Keratinocyte (primary cell): Measurements from ENCODE around the gene CREB5. TPM values are rescaled to one million over a fixed set of nuclear protein-coding genes. Genes with fewer than 3 reads are reported as not detected.

Source experiments
- DNase-seq: peaks from one replicate; pipeline ENCODE4 v3.0.0-alpha.2; 2011; ENCODE audit warnings: low read depth, missing footprints, low spot score
- FAIRE-seq: peaks from 2 replicates; lab custom pipeline; 2011; peaks lifted over from hg19 to GRCh38; lab: Jason Lieb, UNC
- H2AFZ ChIP-seq: 2 replicates; pipeline ENCODE4 v1.6.0; 2012; ENCODE audit warnings: low read length, control low read depth, inconsistent platforms; ENCODE audit not compliant: control insufficient read depth
- H3K27ac ChIP-seq: 2 replicates; pipeline ENCODE4 v1.5.1; 2011; ENCODE audit warnings: low read length; ENCODE audit not compliant: control insufficient read depth, insufficient read depth
- H3K27me3 ChIP-seq: 3 replicates; pipeline ENCODE4 v1.6.0; 2011; ENCODE audit warnings: low read length; ENCODE audit not compliant: control insufficient read depth, insufficient read depth; ENCODE audit errors: extremely low read depth
- H3K36me3 ChIP-seq, 2 experiments: 2 replicates in 1 of 2; 3 replicates in 1 of 2; pipeline ENCODE4 v1.5.1; 2011; ENCODE audit warnings: low read length in 2 of 2, mild to moderate bottlenecking in 1 of 2; ENCODE audit not compliant: control insufficient read depth in 2 of 2, insufficient read depth in 2 of 2; ENCODE audit errors: extremely low read depth in 1 of 2
- H3K4me1 ChIP-seq: 3 replicates; pipeline ENCODE4 v1.5.1; 2011; ENCODE audit warnings: low read length; ENCODE audit not compliant: control insufficient read depth, insufficient read depth; ENCODE audit errors: extremely low read depth
- H3K4me2 ChIP-seq: 3 replicates; pipeline ENCODE4 v1.6.0; 2011; ENCODE audit warnings: low read depth, low read length; ENCODE audit not compliant: control insufficient read depth, insufficient read depth; ENCODE audit errors: extremely low read depth
- H3K4me3 ChIP-seq, 3 experiments: fragments of 200-600 bp in 1 of 3; sonication (generic) in 1 of 3; 2 replicates in 2 of 3; 3 replicates in 1 of 3; pipeline ENCODE4 v1.5.1; 2011 to 2016; ENCODE audit warnings: low read length in 3 of 3, mild to moderate bottlenecking in 3 of 3, control low read depth in 2 of 3, inconsistent platforms in 1 of 3, low read depth in 1 of 3, mixed read lengths in 1 of 3, mixed run types in 1 of 3, moderate library complexity in 1 of 3; ENCODE audit not compliant: control insufficient read depth in 2 of 3, insufficient read depth in 2 of 3; ENCODE audit errors: extremely low read depth in 1 of 3
- H3K79me2 ChIP-seq: 2 replicates; pipeline ENCODE4 v1.6.0; 2012; ENCODE audit warnings: low read length; ENCODE audit not compliant: control insufficient read depth, insufficient read depth
- H3K9ac ChIP-seq: 3 replicates; pipeline ENCODE4 v1.6.0; 2011; ENCODE audit warnings: low read length; ENCODE audit not compliant: control insufficient read depth, insufficient read depth; ENCODE audit errors: extremely low read depth
- H3K9me1 ChIP-seq: 3 replicates; pipeline ENCODE4 v1.6.0; 2011; ENCODE audit warnings: low read length; ENCODE audit not compliant: control insufficient read depth, insufficient read depth; ENCODE audit errors: extremely low read depth
- H3K9me3 ChIP-seq: 2 replicates; pipeline ENCODE4 v1.5.1; 2012; ENCODE audit warnings: low read depth, low read length; ENCODE audit not compliant: control insufficient read depth
- H4K20me1 ChIP-seq: 3 replicates; pipeline ENCODE4 v1.6.0; 2011; ENCODE audit warnings: low read length; ENCODE audit not compliant: control insufficient read depth, insufficient read depth; ENCODE audit errors: extremely low read depth
- EZH2 ChIP-seq: IDR thresholded peaks from one replicate; pipeline ENCODE4 v1.6.1; 2012; ENCODE audit warnings: inconsistent platforms, mild to moderate bottlenecking, low read length, moderate library complexity
- dilution Hi-C: fragments of 300-500 bp; cut with MboI; formaldehyde crosslinking; loops from one replicate; pipeline ENCODE4 v1.7.0; 2020; ENCODE audit warnings: low sequenced_read_pairs; ENCODE audit not compliant: extremely low pct_ligation_motif_present
- polyA plus RNA-seq, 5 experiments: library from polyadenylated mRNA; depleted of rRNA in 3 of 5; stranded (reverse) in 3 of 5; stranded (forward) in 1 of 5; unstranded in 1 of 5; fragments of >200 nt; gene quantifications; 1 replicate in 1 of 5; 2 replicates in 3 of 5; 3 replicates in 1 of 5; pipeline versions ENCODE4 v1.2.1 to v1.2.3, GENCODE V29; 2011 to 2012; ENCODE audit warnings: missing spikeins in 2 of 5, low read depth in 1 of 5, low replicate concordance in 1 of 5
- TF ChIP-seq, protein P1 (sequence below), 3 experiments: IDR thresholded peaks in 1 of 3; conservative IDR thresholded peaks in 1 of 3; optimal IDR thresholded peaks in 1 of 3; 2 replicates in 2 of 3; 3 replicates in 1 of 3; pipeline versions ENCODE3 to v1.5.1; 2011; ENCODE audit warnings: low read length in 3 of 3, mild to moderate bottlenecking in 3 of 3, moderate library complexity in 2 of 3, control low read depth in 1 of 3, inconsistent platforms in 1 of 3; ENCODE audit not compliant: insufficient read depth in 2 of 3; ENCODE audit errors: extremely low read depth in 1 of 3

CREB5 gene
- polyA plus RNA-seq, 1 donor (not counting 4 experiments of a cell fraction or from before 2014, with no cell fraction given): 7.9 TPM

DNA sequence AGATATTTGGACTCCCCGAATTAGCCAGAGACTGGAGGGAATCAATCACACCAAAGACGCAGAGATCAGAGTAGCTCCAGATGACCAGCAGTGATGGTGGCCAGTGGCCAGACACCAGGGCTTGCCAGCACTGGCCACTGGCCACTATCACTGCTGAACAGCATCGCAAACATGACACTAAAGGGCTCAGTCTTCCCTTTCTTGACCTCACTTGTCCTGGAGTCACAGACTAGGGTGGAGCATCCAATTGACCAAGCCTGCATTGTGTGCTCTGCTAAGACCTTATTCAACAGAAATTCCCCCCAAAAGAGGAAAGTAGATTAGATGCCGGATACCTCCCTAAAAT, 234.7 kb downstream of the CREB5 start:
- no peaks in the 10 kb centered on the region for H3K79me2 ChIP-seq
- H3K27ac ChIP-seq: no peak overlapping the region
- TF ChIP-seq, protein P1, sequence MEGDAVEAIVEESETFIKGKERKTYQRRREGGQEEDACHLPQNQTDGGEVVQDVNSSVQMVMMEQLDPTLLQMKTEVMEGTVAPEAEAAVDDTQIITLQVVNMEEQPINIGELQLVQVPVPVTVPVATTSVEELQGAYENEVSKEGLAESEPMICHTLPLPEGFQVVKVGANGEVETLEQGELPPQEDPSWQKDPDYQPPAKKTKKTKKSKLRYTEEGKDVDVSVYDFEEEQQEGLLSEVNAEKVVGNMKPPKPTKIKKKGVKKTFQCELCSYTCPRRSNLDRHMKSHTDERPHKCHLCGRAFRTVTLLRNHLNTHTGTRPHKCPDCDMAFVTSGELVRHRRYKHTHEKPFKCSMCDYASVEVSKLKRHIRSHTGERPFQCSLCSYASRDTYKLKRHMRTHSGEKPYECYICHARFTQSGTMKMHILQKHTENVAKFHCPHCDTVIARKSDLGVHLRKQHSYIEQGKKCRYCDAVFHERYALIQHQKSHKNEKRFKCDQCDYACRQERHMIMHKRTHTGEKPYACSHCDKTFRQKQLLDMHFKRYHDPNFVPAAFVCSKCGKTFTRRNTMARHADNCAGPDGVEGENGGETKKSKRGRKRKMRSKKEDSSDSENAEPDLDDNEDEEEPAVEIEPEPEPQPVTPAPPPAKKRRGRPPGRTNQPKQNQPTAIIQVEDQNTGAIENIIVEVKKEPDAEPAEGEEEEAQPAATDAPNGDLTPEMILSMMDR (optimal IDR thresholded peaks at IDR 0.05 in 1 of 3, IDR thresholded peaks at IDR 0.05 in 1 of 3, conservative IDR thresholded peaks at IDR 0.05 in 1 of 3; ENCODE audit: extremely low read depth in 1 of 3, insufficient read depth in 2 of 3, low read length in 3 of 3): no peak
- TF ChIP-seq EZH2: no peak
- FAIRE-seq: no peak
- no peak overlapping the region for H3K9ac ChIP-seq
- no peak overlapping the region for H2AFZ ChIP-seq
- H3K36me3 ChIP-seq: no peaks in the 10 kb centered on the region
- H3K4me3 ChIP-seq: no peak overlapping the region
- no peak for DNase-seq
- no peaks in the 10 kb centered on the region for H3K9me3 ChIP-seq
- no peaks in the 10 kb centered on the region for H3K9me1 ChIP-seq
- H3K4me2 ChIP-seq: no peak overlapping the region
- H3K27me3 ChIP-seq: no peaks in the 10 kb centered on the region
- dilution Hi-C loops: no loop called here
- H4K20me1 ChIP-seq: no peaks in the 10 kb centered on the region
- H3K4me1 ChIP-seq: no peaks in the 10 kb centered on the region

DNA sequence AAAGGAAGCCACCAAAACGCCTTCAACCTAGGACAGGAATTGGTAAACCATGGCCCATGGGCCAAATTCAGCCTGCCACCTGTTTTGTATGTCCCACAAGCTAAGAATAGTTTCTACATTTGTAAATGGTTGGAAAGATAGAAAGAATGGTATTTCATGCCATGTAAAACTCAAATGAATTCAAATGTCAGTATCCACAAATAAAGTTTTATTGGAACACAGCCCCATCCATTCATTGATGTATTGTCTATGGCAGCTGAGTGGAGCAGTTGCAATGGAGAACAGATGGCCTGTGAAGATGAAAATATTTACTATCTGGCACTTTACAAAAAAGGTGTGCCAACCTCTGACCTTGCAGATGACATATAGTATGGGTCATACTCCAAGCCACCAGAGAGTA, 236.9 kb downstream of the CREB5 start:
- FAIRE-seq (no peak), DNase-seq (no peak)
- Histone ChIP-seq H3K36me3 (no peaks in the 10 kb centered on the region), H3K9me1 (no peaks in the 10 kb centered on the region), H3K9me3 (no peaks in the 10 kb centered on the region), H3K79me2 (no peaks in the 10 kb centered on the region), H3K27ac (no peak overlapping the region), H3K4me2 (no peak overlapping the region), H3K9ac (no peak overlapping the region), H3K4me1 (no peaks in the 10 kb centered on the region), H3K4me3 (no peak overlapping the region), H4K20me1 (no peaks in the 10 kb centered on the region), H2AFZ (no peak overlapping the region), H3K27me3 (no peaks in the 10 kb centered on the region)
- TF ChIP-seq, protein P1 (optimal IDR thresholded peaks at IDR 0.05 in 1 of 3, IDR thresholded peaks at IDR 0.05 in 1 of 3, conservative IDR thresholded peaks at IDR 0.05 in 1 of 3; ENCODE audit: extremely low read depth in 1 of 3, insufficient read depth in 2 of 3, low read length in 3 of 3): no peak
- no peak for TF ChIP-seq EZH2
- dilution Hi-C loops: no loop called here
